Right kidney (tissue), 1 donor: ENCODE results near the gene SLC17A1.

Experiments used
- DNase-seq: peaks from one replicate; pipeline ENCODE4 v3.0.0-alpha.2; 2016

The SLC17A1 gene

DNA sequence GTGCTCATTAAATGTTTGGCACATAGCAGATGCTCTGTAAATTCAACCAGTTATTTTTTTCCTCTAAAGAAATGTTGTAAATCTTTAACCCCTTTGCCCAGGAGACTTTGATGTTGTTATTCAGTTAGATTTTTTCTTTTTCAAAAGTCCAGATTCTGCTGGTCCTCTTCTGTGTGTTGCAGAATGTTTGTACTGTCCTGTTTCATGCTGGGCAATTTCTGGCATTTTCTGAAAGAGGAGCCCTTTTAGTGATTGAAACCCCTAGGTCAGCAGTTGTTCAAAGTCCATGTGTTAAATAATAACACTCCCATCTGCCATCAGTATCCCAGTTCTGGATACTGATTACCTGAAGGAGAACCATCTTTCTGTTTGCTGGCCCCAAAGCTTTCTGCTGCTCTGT is 1.3 kb upstream of the SLC17A1 start:
- DNase-seq = no peak

DNA sequence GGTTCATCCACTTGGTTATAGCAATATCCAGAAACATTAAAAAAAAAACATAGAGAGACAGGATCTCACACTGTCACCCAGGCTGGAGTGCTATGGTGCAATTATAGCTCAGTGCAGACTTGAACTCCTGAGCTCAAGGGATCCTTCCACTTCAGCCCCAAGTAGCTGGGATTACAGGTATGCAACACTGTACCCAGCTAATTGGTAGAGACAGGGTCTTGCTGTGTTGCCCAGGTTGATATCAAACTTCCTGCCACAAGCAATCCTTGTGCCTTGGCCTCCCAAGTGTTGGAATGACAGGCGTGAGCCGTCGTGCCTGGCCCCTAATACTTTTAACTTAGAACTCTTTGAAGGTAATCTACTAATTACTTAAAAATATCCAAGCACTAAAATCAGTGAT is 818 bp upstream of the SLC17A1 start:
- DNase-seq = no peak

DNA sequence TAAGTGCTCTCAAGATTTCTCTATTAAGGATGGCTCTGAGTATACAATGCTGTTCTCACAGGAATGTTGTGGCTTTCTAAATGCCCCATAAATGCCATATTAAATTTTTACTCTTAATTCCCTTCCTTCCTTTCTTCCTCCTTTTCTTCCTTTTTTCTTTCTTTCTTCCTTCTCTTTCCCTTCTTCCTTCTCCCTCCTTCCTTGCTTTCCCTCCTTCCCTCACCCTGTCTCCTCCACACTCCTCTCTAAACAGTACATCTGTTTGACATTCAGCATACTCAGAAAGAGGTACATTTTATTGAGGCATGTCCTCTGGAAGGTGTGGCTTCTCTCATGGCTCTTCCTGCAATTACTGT is 433 bp upstream of the SLC17A1 start:
- no peak for DNase-seq

DNA sequence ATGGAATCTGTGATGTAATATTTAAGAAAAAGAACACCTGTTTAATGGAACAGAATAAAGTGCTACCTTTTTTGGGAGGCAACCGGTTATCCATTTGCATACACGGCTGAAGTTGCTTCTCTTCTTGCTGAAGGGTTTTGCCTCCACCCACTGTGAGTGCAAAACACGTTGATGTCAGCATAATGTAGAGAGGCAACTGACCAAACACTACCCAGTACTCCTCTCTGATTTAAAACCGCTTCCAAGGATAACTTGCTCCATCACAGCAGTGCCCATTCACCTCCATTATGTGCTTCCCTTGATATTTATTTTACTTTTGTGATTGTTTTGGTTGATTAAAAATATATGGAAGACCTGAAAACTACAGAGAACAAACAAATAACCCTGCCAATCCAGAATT is 1.4 kb downstream of the SLC17A1 start:
- no peak for DNase-seq

DNA sequence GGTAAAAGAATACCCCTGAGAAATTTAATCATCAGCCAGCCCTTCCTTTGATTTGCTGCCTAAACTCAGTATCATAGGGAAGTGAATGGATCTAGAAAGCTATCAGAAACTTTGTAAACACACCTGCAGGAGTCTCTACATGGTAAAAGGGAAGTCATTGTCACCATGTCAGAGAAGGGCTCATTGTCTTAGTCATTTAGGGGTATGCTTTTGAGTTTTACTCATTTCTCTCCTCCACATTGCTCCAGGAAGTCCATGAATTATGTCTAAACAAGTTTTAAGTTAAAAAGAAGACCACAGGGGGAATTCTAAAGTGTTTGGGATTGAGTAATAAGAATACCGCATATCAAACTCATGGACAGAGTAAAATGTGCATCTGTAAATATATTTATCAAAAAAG is 2.5 kb downstream of the SLC17A1 start:
- DNase-seq = no peak

DNA sequence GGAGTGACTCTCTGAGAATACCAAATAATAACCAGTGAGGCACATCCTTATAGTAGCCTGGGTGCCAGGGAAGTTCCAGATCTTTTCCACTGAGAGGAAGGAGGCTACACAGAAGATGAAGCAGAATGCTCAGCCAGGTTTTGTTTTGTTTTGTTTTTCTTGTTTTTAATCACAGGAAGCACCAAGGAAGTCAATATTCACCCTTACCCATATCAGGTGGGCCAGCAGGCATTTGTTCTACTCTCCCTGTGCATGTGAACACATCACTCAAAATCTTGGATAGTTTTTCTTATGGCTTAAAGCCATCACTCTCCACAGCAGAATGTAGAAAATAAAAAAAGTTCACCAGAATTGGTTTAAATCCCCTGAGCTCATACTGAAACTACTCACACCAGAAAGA is 10.5 kb downstream of the SLC17A1 start:
- DNase-seq = no peak

DNA sequence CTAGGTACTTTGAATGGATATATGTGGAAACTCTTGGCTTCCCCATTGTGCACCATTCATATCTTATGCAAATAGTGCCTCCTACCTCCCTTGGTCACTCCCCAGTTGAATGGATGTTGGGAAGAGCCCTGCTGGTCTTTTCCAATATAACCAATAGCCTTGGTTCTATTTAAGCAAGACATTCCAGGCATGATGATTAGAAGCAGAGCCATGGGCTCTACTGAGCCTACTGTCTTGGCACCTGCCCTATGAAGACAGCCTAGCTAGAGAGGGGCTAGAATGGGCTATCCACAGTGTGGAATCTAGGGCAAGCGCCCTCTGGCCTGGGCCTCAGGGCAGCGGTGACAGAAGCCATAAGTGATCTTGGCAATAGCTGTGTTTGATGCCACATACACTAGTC is 15.6 kb downstream of the SLC17A1 start:
- no peak for DNase-seq

DNA sequence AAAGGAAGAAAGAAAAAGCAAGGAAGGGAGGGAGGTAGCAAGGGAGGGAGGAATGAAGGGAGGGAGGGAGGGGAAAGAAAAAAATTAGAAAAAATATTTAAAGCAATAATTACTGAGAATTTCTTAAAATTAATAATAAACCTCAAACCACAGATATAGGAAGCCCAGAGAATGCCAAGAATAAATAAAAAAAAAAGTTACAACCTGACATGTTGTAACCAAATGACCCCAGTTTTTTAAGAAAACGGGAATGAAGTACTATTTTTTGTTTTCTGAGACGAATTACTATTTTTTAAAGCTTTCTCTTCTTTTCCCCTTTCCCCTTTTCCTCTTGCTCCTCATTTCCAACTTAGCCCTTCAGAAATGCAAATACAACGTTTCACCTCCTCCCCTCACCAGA is 16.7 kb downstream of the SLC17A1 start:
- DNase-seq = no peak

DNA sequence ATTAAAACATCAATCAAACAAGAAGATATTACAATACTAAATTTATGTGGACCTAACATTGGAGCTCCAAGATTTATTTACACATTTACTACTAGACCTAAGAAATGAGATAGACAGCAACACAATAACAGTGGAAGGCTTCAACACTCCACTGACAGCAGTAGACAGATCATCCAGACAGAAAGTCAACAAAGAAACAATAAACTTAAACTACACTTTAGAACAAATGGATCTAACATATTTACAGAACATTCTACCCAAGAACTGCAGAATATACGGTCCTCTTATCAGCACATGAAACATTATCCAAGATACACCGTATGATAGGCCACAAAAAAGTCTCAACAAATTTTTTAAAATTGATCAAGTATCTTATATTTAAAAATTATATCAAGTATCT is 27.0 kb downstream of the SLC17A1 start:
- DNase-seq = no peak

DNA sequence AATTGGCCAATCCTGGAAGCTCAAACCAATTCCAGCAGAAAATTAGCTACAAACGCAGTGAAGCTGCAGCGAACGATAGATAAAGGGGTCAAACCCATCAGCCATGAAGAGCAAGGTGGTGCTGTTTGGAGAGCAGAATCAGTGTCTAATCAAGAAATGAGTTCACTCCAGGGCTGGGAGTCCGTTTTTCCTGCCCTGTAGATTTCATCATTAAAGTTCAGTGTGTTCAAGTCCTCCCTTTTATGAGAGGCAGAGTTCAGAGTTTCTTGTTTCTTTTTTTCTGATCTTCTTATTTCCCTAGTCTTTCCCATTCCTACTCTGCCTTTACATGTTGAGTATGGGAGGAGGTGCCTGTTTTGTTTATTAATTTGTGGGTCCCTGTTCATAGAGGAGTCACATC is 30.4 kb downstream of the SLC17A1 start:
- DNase-seq = no peak

DNA sequence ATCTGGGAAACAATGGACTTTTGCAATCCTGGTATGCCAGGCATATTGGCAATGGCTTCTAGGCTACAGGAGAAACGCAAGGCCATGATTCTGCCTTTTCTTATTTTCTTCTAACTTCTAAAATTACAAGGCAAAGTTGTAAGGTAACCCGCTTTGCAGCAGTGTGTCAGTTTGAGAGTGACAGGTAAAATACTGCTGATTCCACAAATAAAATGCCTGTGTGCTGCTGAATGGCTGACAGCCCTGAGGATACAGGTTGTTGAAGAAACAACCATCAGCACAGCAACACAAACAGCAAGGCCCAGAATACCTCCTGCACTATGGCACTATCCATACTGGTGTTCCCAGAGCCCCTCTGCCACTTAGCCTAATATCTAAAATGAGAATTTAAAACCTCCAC is 37.1 kb downstream of the SLC17A1 start:
- DNase-seq = no peak

DNA sequence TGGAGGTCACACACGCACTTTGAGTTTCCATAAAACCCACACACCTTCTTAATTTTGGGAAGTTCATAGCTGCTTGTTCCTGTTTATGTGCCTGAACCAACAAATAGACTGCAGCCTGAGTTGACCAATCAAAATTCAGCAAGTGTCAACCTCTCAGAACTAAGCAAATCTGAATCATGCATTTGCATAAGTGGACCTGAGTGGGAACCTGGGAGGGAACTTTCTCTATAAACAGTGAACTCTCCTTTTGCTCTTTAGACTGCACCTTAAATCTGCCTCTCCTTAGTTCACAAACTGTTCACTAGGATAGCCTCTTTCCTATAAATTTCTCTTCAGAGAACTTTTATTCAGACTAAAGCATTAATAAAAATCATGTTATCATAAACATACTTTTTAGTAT is 37.9 kb downstream of the SLC17A1 start:
- no peak for DNase-seq

DNA sequence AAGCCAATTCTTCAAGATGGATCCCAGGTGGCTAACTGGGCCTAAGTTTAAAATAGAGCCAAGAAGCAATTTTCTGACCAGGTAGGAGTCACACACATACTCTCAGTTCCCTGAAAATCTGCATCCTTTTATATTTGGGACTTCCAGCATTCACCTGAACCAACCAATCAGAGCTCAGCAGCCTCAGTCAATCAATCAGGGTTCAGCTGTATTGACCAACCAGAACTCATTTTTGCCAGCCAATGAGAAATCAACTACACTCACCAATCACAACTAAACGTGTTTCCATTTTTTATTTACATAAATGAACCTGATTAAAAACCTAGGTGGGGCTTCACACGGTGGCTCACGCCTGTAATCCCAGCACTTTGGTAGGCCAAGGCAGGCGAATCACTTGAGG is 39.8 kb downstream of the SLC17A1 start:
- DNase-seq = no peak

DNA sequence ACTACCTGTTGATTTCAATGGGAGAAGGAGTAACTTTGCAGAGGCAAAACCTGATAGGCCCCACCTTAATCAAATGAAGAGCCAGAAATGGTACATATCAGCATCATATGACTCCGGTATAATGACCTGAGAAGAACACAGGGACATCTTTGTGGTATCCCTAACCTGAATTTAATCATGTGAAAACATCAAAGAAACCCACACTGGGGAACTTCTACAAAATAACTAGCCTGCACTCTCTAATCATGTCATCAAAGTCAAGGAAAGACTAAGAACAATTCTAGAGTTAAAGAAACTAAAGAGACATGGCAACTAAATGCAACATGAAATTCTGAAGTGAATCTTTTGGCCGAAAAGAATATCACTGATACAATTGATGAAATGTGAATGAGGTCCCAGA is 42.4 kb downstream of the SLC17A1 start:
- no peak for DNase-seq

DNA sequence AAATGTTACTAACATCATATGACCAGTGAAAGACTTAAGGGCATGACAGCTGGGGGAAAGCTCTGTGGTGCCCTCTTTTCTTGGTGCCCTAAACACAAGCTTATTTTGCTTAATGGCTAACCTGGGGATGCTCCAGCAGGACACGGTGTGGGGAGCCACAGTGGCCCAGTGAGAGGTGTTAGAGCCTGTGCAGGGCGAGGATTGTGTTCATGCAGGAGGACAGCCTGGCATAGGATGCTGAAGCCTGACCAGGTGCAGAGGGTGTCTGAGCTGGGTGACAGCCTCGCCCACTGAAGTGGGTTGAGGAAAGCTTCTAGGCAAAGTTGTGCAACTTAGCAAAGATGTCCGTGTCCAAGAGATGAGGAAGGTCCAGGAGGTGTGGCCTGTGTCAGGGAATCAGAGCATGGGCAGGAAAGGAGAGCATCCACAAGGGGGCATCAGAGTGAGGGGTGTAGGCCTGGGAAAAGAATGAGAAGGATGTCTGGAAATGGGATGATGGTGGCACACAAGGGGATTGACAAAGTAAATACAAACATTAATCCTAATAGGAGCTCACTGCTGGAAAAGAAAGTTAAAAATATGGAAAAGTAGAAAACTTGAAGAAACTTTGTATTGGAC is 43.4 kb downstream of the SLC17A1 start:
- no peak for DNase-seq

DNA sequence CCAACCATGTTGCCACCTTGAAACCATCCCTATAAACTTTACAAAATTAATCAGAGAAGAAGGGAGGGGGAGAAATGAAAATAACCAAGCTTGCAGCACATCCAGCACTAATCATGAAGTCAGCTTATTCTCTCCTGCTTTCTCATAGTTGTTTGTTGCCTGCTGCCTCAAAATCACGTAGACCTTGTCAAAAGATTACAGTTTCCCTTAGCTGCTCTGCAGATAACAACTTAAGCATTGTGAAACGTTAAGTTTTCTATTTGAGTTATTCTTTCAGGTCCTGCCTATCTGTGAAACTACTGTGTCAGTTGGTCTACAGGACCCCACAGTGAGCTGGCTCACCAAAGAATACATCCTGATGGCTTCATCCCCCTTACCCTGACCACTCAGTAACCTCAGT is 44.4 kb downstream of the SLC17A1 start:
- no peak for DNase-seq

DNA sequence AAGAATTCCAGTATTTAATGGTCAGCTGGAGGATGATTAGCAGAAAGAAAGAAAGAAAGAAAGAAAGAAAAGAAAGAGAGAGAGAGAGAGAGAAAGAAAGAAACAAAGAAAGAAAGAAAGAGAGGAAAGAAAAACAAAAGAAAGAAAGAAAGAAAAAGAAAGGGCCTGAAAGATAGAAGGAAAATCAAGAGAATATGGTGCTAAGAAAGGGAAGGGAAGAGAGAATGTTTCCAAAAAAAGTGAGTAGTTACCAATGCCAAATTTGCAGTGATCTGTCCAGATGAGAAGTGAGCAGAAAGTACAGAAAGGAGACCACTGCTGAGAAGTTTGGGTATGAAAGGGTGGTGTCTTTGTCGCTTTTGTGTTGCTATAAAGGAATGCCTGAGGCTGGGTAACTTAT is 50.7 kb downstream of the SLC17A1 start:
- DNase-seq = no peak

DNA sequence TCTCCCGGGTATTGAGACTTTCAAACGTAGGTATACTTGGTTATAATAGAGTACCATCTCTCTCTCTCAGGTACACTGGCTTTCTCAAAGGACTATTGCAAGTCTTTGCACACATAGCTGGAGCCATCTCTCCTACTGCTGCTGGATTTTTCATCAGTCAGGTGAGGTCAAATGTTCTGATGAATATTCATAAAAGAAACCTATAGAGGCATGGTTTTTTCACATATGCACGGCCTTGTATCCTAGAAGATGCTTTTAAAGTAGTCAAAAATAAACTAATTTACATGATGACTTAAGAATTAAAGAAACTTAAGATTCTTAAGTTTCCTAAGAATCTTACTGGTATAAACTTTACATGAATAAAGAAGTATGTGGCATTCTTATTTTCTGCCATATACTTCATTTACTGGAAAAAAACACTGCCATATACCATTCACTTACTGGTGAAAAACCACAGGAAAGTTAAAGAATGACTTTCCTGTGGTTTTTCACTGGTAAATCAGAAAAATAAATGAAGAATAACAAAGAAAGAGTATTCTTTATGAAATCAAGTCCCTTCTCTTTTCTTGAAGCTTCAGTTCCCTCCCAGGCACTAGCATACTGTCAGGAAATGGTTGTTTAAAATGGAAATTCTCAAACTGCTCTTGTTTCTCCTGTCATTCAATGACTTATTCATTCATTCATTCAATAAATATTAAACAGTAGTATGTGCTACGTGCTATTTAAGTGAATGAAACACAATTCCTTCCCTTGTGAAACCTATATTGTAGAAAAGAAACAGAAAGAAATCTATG is 53.8 kb downstream of the SLC17A1 start:
- no peak for DNase-seq

DNA sequence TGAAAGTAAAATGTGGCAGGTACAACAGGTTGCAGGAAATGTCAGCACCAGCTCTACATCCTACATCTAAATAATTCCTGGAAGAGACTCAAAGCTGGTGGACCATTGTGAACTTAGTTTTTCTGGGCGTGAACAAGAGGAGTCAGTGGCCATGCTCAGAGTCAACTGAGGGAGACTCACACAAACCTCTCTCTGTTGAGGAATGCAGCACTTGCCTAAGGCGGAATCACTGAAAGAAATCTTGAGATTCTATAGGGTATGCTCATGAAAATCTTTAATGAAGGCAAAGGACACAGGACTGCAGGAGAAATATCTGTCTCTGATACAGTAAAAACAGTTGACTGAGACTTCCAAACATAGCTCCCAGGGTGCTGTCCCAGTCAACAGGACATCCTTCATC is 54.8 kb downstream of the SLC17A1 start:
- no peak for DNase-seq

DNA sequence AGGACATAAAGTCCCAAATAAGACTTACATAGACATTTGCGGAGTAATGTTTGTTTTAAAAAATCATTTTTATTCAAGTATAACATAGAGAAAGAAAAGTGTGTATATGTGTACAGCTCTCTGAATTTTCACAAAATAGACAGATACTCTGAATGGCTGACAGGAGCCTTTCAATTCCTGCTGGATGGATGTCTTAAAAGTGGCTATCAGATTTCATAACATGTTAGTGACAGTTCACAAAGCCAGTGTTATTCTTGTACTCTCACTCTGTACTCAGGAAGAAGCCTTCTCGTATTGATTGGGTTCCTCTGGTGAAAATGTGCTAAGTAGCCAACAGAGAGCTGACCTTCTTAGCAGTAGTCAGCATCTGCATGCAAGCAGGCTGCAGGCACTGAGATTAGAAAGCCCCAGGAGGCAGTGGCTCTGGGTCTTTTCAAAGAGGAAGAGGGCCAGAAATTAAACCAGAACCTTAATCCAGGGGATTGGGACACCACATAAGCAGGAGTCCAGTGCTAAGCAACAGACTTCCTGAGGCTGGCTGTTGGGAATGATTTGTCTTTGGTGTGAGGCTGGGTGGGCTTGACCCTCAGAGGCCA is 57.6 kb downstream of the SLC17A1 start:
- DNase-seq = no peak

DNA sequence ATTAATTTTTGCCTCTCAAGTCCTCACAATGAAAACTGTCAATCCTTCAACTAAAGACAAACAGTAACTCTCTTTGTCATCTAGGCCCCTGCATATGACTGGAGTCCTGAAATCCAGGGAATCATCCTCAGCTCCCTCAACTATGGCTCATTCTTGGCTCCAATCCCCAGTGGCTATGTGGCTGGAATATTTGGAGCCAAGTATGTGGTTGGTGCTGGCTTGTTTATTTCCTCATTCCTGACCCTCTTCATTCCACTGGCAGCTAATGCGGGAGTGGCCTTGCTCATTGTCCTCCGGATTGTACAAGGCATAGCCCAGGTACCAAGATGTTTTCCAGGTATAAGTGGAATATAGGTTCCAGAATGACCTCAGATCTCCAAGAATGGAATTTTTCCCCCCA is 61.9 kb downstream of the SLC17A1 start:
- DNase-seq = no peak

DNA sequence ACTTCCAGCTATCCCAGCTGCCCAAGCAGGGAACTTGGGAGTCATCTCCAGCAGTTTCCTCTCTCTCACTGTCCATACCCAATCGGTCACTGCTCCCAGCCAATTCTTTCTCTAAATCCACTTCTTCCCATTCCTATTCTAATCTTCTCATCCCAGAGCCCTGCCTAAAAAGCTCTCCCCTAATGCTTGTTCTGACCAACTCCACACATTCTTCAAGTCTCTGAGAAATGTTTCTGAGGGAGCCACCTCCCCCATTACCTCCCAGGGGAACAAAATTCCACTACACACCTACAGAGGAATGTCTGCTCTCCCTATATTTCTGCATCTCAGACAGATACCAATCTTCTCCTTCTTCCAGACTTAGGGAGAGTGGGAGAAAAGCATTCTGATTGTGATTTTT is 63.3 kb downstream of the SLC17A1 start:
- no peak for DNase-seq

DNA sequence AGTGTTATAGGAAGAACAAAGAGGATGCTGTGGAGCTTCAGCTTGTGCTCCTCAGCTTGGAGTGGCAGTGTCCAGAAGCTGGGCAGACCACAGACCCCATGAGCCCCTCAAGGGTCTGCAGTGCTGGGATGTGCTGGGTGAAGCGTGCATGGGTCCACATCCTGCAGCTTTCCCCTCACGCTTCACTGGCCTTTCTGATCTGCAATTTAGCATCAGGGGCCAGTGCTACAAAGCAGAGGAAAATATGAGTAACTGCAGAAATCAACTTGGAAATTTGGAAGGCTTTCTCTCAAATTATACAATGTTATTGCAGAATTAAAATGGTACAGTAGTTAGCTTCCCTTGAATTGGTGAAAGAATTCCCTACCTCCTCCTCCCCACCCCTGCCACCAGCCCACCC is 67.2 kb downstream of the SLC17A1 start:
- DNase-seq = no peak

DNA sequence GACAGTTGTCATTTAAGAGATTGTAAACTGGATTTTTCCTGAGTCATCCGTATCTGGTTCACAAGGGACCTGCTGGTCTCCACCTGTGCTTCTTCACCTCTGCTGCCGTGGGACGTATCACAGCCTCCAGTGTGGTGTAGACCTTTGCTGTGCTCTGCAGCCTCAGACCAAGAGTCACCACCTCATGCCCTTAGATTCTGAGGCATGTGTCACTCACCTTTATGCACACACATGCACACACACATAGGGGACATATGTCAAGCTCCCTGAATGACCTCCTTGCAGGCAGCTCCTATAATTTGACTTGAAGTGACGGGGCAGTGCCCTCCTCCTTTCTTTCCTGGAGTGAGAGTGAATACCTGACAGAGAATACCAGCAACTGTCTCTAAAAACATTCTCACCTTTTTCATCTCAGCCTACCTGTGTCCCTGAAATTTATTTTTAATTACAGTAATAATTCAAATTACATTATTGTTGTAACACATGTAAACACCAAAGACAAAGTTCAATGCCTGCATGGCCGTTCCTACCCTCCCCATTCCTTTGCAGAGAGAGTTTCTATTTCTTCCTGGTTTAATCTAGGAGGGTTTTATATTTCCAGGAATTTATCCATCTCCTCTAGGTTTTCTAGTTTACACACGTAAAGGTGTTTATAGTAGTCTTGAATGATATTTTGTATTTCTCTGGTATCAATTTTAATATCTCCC is 73.8 kb downstream of the SLC17A1 start:
- no peak for DNase-seq
